ENCODE measurements around the gene CFHR1.

- TF ChIP-seq EP300 (IDR thresholded peaks at IDR 0.05) (no peak), CTCF (IDR thresholded peaks at IDR 0.05) (no peak)
Observed at GRCh38 chr1:196777603-196778002, 41.9 kb upstream of the CFHR1 start.

Measured in ovary (tissue), 3 donors.